ENCODE measurements around the gene TRAF2.

The TRAF2 gene

DNA sequence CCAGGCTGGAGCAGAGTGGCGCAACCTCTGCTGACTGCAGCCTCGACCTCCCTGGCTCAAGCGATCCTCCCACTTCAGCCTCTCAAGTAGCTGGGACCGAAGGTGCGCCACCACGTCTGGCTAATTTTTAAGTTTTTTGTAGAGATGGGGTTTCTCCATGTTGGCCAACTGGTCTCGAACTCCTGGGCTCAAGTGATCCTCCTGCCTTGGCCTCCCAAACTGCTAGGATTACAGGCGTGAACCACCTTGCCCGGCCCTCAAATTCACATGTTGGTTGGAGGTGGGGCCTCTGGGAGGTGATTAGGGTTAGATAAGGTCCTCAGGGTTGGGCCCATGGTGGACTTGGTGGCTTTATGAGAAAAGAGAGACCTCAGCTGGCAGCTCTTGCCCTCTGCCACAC is 75.8 kb downstream of the TRAF2 start:
- DNase-seq (ENCODE audit: low spot score) = no peak

DNA sequence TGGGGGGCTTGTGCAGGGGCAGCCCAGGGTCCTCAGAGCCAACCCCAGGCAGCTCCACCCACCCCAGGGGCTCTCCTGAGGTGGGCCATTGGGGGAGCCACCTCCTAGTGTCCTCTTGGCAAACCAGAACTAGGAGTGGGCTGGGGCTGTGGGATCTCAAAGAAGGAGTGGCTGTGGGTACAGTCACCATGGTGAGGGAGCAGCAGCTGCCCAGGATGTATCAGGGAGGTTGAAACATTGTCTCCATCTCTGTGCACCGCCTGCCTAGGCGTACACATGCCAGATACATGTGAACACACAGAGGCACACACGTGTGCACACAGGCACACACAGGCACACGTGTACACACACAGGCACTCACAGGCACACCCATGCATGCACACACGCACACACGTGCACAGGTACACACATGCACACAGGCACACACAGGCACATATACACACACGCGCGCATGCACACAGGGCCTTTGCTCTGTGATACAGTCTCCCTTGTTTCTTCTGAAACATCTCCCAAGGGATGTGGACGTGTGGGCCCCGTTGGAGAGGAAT is 76.5 kb downstream of the TRAF2 start:
- no peak for DNase-seq (ENCODE audit: low spot score)

DNA sequence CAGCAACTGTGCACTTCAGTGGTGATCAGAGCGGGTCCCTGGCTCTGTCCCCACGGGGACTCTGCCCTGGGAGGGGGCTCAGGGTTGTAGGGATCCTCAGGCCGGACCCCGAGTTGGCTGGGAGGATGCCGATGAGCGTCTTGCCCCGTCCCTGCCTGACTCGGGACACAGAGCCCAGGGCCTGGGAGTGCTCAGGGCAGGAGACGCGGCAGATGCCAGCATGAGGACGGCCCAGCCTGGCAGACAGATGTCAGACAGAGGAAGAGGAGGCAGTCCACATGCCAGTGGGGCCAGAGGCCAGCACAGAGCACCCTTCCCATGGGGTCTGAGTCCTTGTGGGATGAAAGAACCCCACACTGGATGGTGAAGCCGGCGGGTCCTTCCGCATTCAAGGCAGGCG is 77.0 kb downstream of the TRAF2 start:
- no peak for DNase-seq (ENCODE audit: low spot score)

DNA sequence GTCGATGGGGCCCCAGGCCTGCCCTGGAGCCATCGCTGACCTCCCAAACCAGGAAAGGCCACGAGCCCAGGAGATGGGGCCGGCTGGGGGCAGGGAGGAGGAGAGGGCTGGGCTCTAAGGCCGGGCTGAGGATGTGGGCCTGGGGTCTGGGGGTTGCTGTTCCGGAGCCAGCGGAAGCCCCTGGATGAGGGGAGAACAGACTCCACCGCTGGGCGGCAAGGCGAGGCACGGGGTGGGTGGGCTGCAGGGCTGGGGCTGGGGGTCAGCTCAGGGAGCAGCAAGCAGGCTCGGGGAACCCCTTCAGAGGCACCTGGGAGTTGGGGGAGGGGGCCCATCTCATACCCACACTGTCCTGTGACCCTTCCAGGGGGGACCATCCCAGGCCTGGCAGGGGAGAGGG is 77.4 kb downstream of the TRAF2 start:
- no peak for DNase-seq (ENCODE audit: low spot score)

DNA sequence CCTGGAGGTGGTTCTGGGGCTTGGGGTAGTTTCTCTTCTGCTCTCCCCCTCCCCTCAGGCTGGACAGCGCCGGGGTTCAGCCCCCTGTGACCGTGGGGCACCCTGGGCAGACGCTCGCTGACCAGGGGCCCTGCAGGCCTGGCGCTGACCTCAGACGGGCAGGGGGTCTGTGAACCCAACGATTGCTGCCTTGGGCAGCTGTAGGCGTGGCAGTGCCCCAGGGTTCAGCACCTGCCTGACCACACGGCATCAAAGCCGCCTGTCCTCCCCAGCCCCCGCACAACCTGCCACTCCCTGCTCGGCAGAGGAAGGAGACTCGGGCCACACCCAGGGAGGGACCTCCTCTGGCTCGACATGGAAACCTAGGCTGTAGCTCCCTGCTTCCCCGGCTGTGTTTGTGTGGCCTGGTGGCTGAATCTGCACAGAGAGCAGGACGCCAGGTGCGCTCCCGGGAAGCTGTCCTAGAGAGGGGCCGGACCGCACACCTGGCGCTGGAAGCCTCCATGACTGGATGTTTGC is 77.9 kb downstream of the TRAF2 start:
- peak; percentile 95 for DNase-seq (ENCODE audit: low spot score)

DNA sequence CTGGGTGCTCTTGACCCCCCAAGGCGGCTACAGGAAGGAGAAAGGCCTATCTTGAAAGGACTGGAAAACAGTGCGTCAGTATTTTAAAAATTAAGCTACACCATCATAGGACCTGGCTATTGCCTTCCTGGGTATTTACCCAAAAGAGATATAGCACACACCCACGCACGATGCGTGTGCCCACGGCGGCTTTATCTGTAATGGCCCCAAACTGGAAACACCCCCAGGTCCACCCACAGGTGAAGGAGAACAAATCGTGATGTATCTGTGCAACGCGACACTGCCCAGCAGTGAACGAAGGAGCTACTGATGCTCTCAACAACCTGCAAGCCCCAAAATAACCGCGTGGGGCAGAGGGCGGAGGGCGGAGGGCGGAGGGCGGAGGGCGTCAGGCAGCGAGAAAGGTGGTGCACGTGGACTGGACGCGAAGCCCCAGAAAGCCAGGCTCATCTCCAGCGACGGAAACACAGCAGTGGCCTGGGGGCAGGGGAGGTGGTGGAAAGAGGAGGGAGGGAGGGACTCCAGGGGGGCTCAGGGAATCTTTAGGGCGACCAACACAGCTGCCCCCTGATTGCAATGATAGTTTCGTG is 78.6 kb downstream of the TRAF2 start:
- DNase-seq (ENCODE audit: low spot score) = no peak

DNA sequence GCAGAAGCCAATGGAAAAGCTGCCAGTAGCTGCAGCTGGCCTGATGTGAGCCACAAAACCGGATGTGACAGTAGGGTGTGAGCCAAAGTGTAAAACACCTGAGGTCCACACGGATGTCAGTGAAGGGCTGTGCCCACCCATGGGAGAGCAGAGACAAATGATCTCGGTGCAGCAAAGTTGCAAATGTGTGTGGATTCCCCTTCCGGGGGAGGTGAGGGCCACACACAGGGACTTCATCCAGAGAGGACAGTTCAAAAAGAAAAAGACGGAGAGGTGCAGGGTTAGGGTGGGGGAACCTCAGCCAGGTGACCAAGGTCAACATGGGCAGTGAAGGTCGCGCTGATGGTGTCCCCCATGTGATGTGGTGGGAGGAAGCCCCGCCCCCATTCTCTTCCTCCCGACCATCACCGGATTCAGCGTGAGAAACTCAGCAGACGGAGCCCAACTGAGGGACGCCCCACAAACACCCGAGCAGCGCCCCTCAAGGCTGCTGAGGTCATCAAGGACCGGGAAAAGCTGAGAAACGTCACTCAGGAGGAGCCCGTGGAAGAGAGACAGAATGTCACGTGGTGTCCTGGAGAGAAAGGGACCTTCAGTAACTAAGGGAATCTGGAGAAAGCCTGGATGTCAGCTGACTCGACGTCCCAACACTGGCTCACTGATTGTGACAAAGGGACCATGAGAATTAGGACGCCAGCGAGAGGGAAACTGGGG is 79.6 kb downstream of the TRAF2 start:
- no peak for DNase-seq (ENCODE audit: low spot score)

DNA sequence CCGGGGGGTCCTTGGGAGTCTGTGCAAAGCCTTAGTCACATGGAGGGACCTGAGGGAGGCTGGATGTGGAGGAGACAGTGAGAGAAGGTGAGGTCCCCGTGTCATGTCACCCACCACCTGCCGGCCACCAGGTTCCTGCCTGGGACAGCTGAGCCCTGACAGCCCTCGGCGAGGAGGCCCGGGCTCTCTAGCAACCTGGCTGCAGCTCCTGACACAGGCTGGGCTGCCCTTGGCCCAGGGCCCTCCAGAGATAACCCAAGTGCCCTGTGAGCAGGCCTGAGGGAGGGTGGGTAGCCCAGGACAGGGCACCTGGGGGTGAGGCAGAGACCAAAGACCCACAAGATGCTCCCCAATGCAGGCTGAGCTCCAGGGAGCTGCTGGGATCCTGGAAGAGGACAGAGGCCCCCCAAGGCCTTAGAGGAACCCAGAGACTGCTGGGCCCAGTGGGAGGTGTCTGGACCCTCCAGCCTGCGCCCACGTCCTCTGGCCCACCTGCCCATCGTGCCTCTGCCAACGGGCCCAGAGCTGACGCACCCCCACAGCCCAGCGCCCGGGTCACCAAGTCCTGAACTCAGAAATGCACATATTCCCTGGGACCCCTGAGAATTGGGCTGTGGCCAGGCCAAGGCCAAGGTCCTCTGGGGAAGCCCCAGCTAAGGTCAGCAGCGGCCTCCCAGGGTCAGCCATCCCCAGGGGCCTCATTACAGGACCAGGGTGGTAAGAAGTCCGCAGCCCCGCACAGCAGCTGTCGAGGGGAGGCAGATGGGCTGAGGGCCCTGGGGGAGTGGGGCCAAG is 82.2 kb downstream of the TRAF2 start:
- DNase-seq (ENCODE audit: low spot score) = no peak

DNA sequence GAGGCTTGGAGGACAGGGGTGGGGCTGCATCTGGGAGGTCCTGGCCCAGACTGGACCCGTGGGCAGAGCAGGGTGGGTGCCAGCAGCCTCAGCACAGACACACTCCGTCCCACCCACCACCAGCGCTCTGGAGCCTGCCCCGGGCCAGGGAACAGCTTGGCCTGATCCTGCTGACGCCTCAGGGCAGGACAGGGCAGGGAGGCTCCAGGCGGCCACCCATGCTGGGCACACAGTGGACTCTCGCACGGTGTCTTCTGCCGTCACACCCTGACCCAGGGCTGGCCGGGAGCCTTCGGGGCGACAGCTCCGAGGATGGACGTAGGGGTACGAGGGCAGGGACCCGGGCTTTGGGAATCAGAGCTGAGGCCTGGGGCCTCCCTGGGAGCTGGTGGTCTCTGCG is 82.8 kb downstream of the TRAF2 start:
- no peak for DNase-seq (ENCODE audit: low spot score)

DNA sequence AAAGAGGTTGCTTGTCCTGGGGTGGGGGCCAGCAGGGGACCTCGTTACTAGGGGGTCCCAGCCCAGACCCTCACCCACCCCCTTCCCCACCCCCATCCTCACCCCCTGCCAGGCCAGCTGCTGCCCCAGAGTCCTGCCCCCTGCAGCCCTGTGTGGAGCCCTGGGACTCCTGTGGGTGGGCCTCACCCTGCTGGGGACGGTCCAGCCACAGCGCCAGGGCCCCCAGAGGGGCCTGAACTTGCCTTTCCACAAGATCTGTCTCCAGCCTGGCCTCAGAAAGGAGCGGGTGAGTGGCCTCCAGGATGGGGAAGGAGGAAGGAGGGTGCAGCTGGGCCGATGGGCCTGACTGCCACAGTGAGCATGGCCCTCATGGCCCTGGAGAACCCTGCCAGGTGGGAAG is 83.5 kb downstream of the TRAF2 start:
- no peak for DNase-seq (ENCODE audit: low spot score)

DNA sequence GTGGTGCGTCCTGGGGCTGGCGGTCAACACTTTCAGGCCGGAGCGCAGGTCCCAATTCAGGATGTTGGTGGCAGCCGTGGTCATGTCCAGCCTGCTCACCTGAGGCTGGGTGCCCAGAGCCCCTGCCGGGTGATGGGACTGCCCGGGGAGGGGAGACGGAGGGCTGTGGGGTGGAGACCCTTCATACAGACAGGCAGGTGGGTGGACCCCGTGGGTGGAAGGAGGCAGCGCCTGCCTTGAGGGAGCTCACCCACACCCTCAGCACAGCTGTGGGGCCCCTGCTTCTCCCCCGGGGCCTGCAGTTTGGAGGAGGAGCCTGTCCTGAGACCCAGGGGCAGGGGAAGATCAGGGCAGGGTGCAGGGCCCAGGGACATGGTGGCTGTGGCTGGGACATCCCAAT is 84.0 kb downstream of the TRAF2 start:
- DNase-seq (ENCODE audit: low spot score) = no peak

DNA sequence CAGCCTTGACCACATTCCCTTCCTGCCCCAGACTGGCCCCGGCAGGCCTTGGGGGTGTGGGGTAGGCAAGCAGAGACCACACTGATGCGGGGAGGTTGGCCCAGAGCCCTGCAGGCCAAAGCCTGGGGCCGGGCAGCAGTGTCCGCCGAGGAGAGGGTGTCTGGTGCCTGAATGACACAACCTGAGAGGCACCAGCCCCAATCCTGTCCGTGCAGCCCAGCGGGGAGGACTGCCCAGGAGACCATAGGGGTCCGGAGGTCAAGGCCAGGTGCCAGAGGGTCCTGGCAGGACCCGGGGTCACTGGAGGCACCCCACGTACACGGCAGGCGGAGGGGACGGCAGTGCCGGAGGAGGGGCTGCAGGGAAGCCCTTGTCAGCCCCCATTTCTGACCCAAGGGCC is 85.4 kb downstream of the TRAF2 start:
- no peak for DNase-seq (ENCODE audit: low spot score)

DNA sequence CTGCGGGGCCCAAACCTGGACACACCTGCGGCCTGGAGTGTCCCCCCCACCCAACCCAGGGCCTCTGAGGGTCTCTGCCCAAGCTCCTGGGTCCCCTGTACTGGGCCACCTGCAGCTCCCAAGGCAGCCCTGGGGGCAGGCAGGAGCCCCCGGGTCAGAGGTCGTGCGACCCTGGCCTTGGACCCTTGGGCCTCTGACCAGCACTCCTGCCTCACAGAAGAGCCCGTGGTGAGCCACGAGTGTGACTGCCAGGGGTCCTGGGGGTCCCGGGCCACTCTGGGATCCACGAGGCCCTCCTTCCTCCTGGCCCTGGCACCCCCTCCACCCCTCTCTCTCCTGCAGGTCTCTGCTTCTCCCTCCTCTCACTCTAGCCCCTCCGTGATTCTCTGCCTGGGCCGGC is 86.0 kb downstream of the TRAF2 start:
- DNase-seq (ENCODE audit: low spot score) = no peak

DNA sequence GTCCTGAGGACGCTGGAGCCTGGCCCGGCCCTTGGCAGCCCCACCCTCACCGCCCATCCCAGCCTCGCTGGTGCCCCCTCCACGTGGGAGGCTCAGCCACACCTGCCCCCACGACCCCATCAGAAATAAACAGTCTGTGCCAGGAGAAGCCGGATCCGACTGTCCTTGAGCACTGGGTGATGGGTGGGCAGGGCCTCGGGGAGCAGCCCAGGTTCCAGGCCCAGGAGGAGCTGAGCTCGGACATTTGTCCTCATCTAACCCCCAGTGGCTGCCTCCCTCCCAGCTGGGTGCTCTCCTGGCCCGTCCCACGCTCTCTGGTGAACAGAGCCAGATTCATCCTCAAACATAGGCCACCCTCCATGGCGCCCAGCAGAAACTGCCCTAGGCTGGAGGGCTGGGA is 86.4 kb downstream of the TRAF2 start:
- no peak for DNase-seq (ENCODE audit: low spot score)

DNA sequence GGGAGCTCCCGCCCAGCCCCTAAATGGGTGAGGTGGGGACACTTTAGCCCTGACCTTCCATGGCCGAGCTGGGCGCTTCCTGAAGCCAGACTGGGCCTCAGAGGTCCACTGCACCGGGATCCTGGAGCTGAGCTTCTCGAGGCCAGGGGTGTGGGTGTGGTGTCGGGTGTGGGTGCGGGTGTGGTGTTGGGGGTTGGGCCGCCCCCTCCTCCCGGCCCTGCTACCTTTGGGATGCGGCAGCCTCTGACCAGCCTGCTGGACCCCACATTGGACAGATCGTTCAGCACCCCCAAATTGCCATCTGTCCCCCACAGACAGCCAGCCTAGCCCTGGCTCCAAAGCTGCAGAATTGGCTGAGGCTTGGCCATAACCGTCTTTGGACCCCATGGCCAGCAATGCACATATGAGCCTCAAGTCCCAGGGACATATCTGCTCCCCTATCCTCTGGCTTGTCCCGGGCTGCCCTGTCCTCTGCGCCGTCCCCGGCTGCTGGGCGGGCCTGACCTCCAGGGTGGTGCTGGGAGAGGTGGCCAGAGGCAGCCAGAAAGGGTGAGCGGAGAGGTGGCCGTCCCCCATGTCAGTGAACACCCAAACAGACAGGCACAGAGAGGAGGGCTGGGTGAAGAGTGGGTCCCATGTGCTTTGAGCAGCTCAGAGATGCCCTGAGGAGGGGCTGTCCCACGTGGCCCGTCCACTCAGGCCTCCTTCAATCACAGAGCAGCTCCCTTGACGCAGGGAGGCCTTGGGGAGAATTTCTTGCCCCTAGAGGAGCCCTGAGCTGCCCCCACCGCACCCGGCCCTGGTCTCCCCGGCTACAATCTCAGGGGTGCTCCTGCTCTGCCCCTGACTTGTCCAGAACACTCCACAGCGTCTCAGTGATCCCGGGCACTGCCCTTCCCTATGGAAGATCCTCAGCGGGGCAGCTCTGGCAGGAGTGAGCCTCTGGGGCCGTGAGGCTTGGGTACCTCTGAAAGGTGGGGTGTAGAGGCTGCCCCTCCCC is 87.6 kb downstream of the TRAF2 start:
- no peak for DNase-seq (ENCODE audit: low spot score)

DNA sequence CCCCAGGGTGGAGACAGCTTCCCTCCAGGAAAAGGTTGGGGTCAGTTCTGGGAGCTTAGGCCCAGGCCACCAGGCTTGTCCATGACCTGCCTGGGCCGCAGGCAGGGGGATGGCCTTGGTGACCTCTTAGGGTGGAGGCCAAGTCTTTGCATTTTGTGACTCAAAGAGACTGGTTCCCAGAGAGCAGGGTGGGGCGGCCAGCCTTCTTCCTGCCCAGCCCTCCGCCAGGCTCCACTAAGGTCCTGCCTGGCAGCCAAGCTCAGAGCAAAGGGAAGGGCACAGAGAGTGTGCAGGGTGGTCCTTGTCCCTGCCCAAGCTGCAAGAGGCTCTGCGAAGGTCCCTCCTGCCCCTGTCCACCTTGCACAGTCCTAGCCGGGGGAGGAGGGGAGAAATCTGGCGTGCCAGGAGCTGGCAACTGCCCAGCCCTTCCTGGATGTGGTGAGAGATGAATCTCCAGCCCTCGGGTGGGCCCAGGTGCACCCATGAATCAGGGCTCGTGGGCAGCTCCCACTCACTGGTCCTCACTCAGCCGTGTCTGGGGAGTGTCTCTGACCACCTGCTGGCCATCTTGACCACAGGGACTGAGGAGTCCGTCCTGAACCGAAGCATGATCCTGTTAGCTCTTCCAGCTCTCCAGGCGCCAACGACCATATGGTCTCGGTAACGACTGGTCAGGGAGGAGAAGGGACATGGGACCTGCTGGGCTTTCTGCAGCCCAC is 88.7 kb downstream of the TRAF2 start:
- DNase-seq (ENCODE audit: low spot score) = no peak

DNA sequence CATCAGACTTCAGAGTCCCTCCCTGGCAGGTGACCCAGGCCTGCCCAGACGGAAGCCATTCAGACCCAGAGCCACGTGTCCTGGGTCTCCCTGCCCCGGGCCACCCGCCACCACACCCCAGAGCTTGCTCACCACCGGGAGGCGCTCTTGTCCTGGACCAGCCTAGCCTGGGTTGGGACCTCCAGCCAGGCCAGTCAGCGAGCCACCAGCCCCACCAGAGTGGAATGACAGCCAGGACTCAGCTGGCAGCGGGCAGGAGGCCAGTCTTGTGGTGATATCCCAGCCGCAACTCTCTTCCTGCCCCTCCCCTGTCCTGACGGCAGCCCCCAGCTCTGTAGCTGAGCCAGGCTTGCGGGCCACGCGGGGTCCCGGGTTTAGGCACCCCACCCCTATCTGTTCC is 89.3 kb downstream of the TRAF2 start:
- peak; percentile 59 for DNase-seq (ENCODE audit: low spot score)

Measured in SW480 (cell line).